Neural progenitor cell (in vitro differentiated cells): ENCODE measurements around the gene GPLD1.

Experiments
- EZH2 ChIP-seq: fragments of 200-600 bp; sonication (generic); IDR thresholded peaks from 2 replicates; pipeline ENCODE4 v1.6.1; 2017; ENCODE audit warnings: antibody characterized with exemption, mild to moderate bottlenecking, moderate library complexity
- EZH2phosphoT487 ChIP-seq: fragments of 200-600 bp; sonication (generic); IDR thresholded peaks from 2 replicates; pipeline ENCODE4 v1.6.1; 2017; ENCODE audit warnings: antibody characterized with exemption
- TF ChIP-seq, protein P1 (sequence below): fragments of 200-600 bp; sonication (generic); IDR thresholded peaks from 2 replicates; pipeline ENCODE4 v1.5.1; 2017; ENCODE audit warnings: antibody characterized with exemption, mild to moderate bottlenecking

DNA sequence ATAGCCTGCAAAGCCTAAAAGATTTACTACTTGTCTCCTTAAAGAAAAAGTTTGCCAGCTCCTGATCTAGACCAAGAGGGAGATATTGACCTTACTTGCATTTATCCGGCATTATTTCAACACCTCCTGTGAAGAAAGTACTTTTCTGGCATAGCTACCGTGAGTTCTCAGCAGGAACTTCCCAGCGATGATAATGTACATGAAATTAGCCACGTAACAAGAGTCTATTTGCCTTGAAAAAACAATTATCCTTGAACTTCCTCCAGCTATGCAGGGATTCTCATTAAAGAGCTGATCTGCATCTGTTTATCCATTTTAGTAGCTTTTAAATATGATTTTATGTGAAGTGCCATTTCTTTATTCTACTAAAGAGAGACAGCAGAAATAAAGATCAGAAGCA is 47.1 kb upstream of the GPLD1 start:
- TF ChIP-seq, protein P1, sequence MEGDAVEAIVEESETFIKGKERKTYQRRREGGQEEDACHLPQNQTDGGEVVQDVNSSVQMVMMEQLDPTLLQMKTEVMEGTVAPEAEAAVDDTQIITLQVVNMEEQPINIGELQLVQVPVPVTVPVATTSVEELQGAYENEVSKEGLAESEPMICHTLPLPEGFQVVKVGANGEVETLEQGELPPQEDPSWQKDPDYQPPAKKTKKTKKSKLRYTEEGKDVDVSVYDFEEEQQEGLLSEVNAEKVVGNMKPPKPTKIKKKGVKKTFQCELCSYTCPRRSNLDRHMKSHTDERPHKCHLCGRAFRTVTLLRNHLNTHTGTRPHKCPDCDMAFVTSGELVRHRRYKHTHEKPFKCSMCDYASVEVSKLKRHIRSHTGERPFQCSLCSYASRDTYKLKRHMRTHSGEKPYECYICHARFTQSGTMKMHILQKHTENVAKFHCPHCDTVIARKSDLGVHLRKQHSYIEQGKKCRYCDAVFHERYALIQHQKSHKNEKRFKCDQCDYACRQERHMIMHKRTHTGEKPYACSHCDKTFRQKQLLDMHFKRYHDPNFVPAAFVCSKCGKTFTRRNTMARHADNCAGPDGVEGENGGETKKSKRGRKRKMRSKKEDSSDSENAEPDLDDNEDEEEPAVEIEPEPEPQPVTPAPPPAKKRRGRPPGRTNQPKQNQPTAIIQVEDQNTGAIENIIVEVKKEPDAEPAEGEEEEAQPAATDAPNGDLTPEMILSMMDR: no peak
- TF ChIP-seq EZH2 (no peak), EZH2phosphoT487 (no peak)
